Body of pancreas (tissue), 4 donors: ENCODE measurements around the gene PLVAP.

ENCODE experiments used
- CTCF ChIP-seq, 7 experiments: fragments of 450-650 bp in 4 of 7; fragments of 200-600 bp in 3 of 7; sonication (generic) in 3 of 7; IDR thresholded peaks; one replicate each; pipeline ENCODE4 v1.5.1; 2016 to 2019; ENCODE audit warnings: antibody characterized with exemption in 7 of 7
- POLR2A ChIP-seq, 3 donors: fragments of 450-650 bp; IDR thresholded peaks; one replicate each; pipeline ENCODE4 v1.6.1; 2016; ENCODE audit warnings: antibody characterized with exemption in 3 of 3, mild to moderate bottlenecking in 2 of 3

DNA sequence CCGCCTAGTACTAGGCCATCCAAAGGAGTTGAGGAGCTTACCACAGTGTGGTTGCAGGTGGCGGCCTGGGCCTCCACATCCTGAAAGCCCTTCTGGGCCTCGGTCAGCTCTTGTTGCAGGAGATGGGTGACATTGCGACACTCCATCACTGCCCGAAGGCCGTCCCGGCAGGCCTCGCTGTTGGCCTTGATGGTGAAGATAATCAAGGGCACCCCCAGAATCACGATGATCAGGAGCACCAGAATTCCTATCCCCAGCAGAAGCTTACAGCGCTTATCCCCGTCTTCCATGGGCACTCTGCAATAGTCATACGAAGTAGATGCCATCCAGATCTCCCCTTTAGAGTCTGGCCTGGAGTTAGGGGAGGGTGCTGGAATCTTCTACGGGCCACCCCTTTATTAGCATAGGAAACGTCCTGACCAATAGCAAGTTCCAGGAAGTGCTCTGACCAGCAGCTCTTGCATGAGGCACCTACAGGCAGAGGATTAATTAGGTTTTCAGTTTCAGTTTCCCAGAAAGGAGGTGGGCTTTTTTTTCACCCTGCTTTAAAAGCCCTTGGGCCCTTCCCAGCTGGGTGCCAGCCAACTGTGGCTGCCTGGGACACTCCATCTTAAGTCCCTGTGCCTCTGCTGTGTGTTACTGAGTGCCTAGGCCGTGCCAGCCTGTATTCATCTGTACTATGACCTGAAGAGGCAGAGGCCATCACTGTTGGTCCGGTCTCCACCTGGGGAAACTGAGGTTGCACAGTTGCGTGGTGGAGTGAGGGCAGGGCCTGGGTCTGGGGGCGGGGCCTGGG is 28.3 kb upstream of the PLVAP start, which contains the start of gene BST2:
- TF ChIP-seq POLR2A (IDR thresholded peaks at IDR 0.05) (peak in 1 of 3 donors; percentile 37), CTCF (IDR thresholded peaks at IDR 0.05) (no peak)
